Smooth muscle cell (in vitro differentiated cells): ENCODE data around the gene UNKL. TPM values are rescaled to one million over a fixed set of nuclear protein-coding genes. Genes with fewer than 3 reads are reported as not detected.

ENCODE experiments used
- DNase-seq: peaks from one replicate; lab custom pipeline; 2025; ENCODE audit not compliant: unreplicated experiment; lab: John Stamatoyannopoulos, UW
- H2AFZ ChIP-seq: fragments of 200-600 bp; sonication (generic); 2 replicates; pipeline ENCODE4 v1.6.0; 2016; ENCODE audit warnings: antibody characterized with exemption, low read depth, mild to moderate bottlenecking
- H3F3A ChIP-seq: fragments of 200-600 bp; sonication (generic); 2 replicates; pipeline ENCODE4 v1.6.0; 2017; ENCODE audit warnings: antibody characterized with exemption, low read depth
- H3K27ac ChIP-seq: fragments of 200-600 bp; sonication (generic); 2 replicates; pipeline ENCODE4 v1.5.1; 2016; ENCODE audit warnings: low read depth, mild to moderate bottlenecking
- H3K27me3 ChIP-seq: fragments of 200-600 bp; sonication (generic); 2 replicates; pipeline ENCODE4 v1.6.1; 2016; ENCODE audit warnings: low read depth, mild to moderate bottlenecking
- H3K36me3 ChIP-seq: fragments of 200-600 bp; sonication (generic); 2 replicates; pipeline ENCODE4 v1.5.1; 2016; ENCODE audit warnings: low read depth
- H3K4me1 ChIP-seq: fragments of 200-600 bp; sonication (generic); 2 replicates; pipeline ENCODE4 v1.5.1; 2016; ENCODE audit warnings: low read depth
- H3K4me2 ChIP-seq: fragments of 200-600 bp; sonication (generic); 2 replicates; pipeline ENCODE4 v1.6.0; 2016; ENCODE audit warnings: mild to moderate bottlenecking
- H3K4me3 ChIP-seq: fragments of 200-600 bp; sonication (generic); 2 replicates; pipeline ENCODE4 v1.5.1; 2016; ENCODE audit warnings: mild to moderate bottlenecking
- H3K79me2 ChIP-seq: fragments of 200-600 bp; sonication (generic); 2 replicates; pipeline ENCODE4 v1.6.0; 2016; ENCODE audit warnings: low read depth, mild to moderate bottlenecking
- H3K9ac ChIP-seq: fragments of 200-600 bp; sonication (generic); 2 replicates; pipeline ENCODE4 v1.6.0; 2016; ENCODE audit warnings: low read depth
- H3K9me3 ChIP-seq: fragments of 200-600 bp; sonication (generic); replicated peaks from 2 replicates; pipeline ENCODE4 v1.5.1; 2016; ENCODE audit warnings: low read depth
- H4K20me1 ChIP-seq: fragments of 200-600 bp; sonication (generic); 2 replicates; pipeline ENCODE4 v1.6.0; 2016; ENCODE audit warnings: low read depth
- WGBS: methylation state at CpG from one replicate; pipeline ENCODE4 v1.1.7; 2016; ENCODE audit warnings: low lambda C conversion rate; 5-methylcytosine and 5-hydroxymethylcytosine counted together
- polyA plus RNA-seq: library from polyadenylated mRNA; unstranded; fragments of >200 nt; fragmentation: Nextera tagmentation; extraction: Ambion mirVana; gene quantifications from 2 replicates; pipeline ENCODE4 v1.2.1, GENCODE V29; 2016
- total RNA-seq: library from RNA; depleted of rRNA; stranded (reverse); fragments of >200 nt; gene quantifications from 2 replicates; pipeline ENCODE4 v1.2.3, GENCODE V29; 2014
- TF ChIP-seq, protein P1 (sequence below): fragments of 200-600 bp; sonication (generic); IDR thresholded peaks from 2 replicates; pipeline ENCODE4 v1.5.1; 2017; ENCODE audit warnings: borderline replicate concordance, mild to moderate bottlenecking, antibody characterized with exemption; ENCODE audit not compliant: insufficient read depth, poor library complexity, severe bottlenecking

UNKL gene
- total and polyA plus RNA-seq, 2 experiments from 2014 or later, result 5.2 to 6.2 TPM

DNA sequence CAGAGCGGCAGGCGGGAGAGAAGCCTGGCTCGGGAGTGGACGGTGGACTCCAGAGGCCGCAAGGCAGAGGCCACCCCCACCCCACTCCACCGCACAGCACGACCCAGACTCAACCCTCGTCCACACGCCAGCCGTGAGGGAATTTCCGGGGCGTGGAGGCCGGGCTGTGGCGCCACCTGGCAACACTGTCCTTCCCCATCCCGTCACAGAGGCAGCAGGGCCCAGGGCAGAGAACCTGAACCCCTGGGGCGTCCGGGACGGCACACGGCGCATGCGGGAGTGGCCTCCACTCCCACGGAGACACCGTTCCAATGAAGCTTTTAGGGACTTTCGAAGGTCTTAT, 39.2 kb downstream of the UNKL start:
- H3K4me3 ChIP-seq, result no peak overlapping the region
- no peaks in the 10 kb centered on the region for H3K79me2 ChIP-seq
- H4K20me1 ChIP-seq, result peaks cover 26% of the 10 kb centered on the region
- no peak overlapping the region for H3K9ac ChIP-seq
- H3K9me3 ChIP-seq, result no peaks in the 10 kb centered on the region
- H3F3A ChIP-seq, result no peaks in the 10 kb centered on the region
- no peaks in the 10 kb centered on the region for H3K27me3 ChIP-seq
- H3K27ac ChIP-seq, result no peak overlapping the region
- TF ChIP-seq, protein P1, sequence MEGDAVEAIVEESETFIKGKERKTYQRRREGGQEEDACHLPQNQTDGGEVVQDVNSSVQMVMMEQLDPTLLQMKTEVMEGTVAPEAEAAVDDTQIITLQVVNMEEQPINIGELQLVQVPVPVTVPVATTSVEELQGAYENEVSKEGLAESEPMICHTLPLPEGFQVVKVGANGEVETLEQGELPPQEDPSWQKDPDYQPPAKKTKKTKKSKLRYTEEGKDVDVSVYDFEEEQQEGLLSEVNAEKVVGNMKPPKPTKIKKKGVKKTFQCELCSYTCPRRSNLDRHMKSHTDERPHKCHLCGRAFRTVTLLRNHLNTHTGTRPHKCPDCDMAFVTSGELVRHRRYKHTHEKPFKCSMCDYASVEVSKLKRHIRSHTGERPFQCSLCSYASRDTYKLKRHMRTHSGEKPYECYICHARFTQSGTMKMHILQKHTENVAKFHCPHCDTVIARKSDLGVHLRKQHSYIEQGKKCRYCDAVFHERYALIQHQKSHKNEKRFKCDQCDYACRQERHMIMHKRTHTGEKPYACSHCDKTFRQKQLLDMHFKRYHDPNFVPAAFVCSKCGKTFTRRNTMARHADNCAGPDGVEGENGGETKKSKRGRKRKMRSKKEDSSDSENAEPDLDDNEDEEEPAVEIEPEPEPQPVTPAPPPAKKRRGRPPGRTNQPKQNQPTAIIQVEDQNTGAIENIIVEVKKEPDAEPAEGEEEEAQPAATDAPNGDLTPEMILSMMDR, result no peak
- no peak for DNase-seq
- H3K36me3 ChIP-seq, result no peaks in the 10 kb centered on the region
- H2AFZ ChIP-seq, result no peak overlapping the region
- peaks cover 9% of the 10 kb centered on the region for H3K4me1 ChIP-seq
- WGBS, result 97% methylated on average over 24 of the region's 24 CpGs
- H3K4me2 ChIP-seq, result no peak overlapping the region

GRCh38 chr16:1374418-1375297, 39.8 kb downstream of the UNKL start:
- Histone ChIP-seq H3K36me3 (no peaks in the 10 kb centered on the region), H3K9ac (no peak overlapping the region), H3K4me3 (no peak overlapping the region), H4K20me1 (peaks cover 26% of the 10 kb centered on the region), H3K79me2 (no peaks in the 10 kb centered on the region), H3F3A (no peaks in the 10 kb centered on the region), H3K9me3 (no peaks in the 10 kb centered on the region), H3K4me2 (no peak overlapping the region), H3K4me1 (peaks cover 4% of the 10 kb centered on the region), H2AFZ (no peak overlapping the region), H3K27me3 (no peaks in the 10 kb centered on the region), H3K27ac (no peak overlapping the region)
- WGBS, result 96% methylated on average over 46 of the region's 46 CpGs
- TF ChIP-seq, protein P1, result no peak
- DNase-seq, result no peak

DNA sequence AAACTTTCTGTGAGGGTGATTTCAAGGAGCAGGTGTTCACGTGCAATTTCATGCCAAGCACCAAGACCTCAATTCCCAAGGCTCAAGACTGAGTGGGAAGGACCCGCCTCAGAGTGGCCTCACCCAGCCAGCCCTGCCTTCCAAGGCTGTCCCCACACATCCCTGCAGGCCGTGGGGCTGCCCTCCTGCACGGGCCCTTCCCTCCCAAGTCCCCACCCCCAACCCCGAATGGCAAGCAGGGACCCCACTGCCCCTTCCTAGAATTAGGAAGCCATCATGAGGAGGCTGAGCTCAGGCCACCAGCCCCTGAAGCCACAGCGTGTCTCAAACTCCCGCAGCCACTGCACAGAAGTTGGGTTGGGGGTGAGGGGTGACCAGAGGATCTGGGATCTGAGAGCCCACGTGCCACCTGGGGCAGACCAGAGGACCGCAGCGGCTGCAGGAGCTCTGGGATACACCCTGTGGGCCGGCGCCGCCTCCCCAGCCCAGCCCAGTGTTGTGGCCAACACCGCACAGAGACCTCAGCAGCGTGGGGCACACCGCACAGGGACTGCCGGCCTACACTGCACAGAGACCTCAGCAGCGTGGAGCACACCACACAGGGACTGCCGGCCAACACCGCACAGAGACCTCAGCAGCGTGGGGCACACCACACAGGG, 42.1 kb downstream of the UNKL start:
- Histone ChIP-seq H3K4me3 (no peak overlapping the region), H3K79me2 (no peaks in the 10 kb centered on the region), H3F3A (no peaks in the 10 kb centered on the region), H2AFZ (no peak overlapping the region), H3K27me3 (no peaks in the 10 kb centered on the region), H3K9ac (no peak overlapping the region), H3K27ac (no peak overlapping the region), H4K20me1 (peaks cover 9% of the 10 kb centered on the region), H3K9me3 (no peaks in the 10 kb centered on the region), H3K4me1 (no peaks in the 10 kb centered on the region), H3K4me2 (no peak overlapping the region), H3K36me3 (no peaks in the 10 kb centered on the region)
- TF ChIP-seq, protein P1, result no peak
- DNase-seq, result no peak
- WGBS, result 98% methylated on average over 13 of the region's 21 CpGs
